Measurements from ENCODE around the gene KRT3.

DNA sequence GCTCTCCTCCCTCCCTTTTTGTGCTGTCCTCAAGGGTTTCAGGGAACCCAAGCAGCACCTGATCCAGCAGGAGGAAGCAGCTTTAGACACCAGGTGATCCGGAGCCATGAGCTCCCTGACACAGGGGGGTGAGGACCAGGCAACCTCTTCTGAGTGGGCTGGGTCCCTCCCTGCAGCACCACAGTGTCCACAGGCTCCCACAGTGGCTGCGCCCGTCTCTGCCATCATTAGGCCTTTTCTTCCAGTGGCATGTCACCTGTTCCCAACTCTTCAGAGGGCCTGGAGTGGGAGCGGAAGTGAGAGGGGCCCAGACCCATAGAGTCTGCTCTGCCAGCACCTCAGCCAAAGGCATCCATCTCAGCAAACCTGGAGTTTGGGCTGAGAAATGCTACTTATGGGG is 18.4 kb downstream of the KRT3 start:
- TF ChIP-seq, protein P1, sequence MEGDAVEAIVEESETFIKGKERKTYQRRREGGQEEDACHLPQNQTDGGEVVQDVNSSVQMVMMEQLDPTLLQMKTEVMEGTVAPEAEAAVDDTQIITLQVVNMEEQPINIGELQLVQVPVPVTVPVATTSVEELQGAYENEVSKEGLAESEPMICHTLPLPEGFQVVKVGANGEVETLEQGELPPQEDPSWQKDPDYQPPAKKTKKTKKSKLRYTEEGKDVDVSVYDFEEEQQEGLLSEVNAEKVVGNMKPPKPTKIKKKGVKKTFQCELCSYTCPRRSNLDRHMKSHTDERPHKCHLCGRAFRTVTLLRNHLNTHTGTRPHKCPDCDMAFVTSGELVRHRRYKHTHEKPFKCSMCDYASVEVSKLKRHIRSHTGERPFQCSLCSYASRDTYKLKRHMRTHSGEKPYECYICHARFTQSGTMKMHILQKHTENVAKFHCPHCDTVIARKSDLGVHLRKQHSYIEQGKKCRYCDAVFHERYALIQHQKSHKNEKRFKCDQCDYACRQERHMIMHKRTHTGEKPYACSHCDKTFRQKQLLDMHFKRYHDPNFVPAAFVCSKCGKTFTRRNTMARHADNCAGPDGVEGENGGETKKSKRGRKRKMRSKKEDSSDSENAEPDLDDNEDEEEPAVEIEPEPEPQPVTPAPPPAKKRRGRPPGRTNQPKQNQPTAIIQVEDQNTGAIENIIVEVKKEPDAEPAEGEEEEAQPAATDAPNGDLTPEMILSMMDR (IDR thresholded peaks at IDR 0.05; ENCODE audit: insufficient read depth, low read depth, low read length), result no peak
- TF ChIP-seq EZH2 (IDR thresholded peaks at IDR 0.05; ENCODE audit: insufficient read depth, low read length), result no peak

All from astrocyte (in vitro differentiated cells and primary cell).